Measurements from ENCODE around the gene AKAP8L. TPM values are rescaled to one million over a fixed set of nuclear protein-coding genes. Genes with fewer than 3 reads are reported as not detected.

The AKAP8L gene
- total and polyA plus RNA-seq, 8 donors: 32.7 to 239 (median 52.6) TPM

- Histone ChIP-seq H3K36me3 (peaks cover 0 to 3% (median 0%) of the 10 kb centered on the region in 3 donors), H3K4me3 (peak overlapping the region; percentile 61 to 71 (median 68)), H3K27ac (peak overlapping the region; percentile 63 to 86 (median 78)), H3K27me3 (no peaks in the 10 kb centered on the region), H3K9me3 (no peaks in the 10 kb centered on the region), H3K4me1 (peaks cover 0 to 18% (median 4%) of the 10 kb centered on the region in 3 donors)
- intact Hi-C loops (cut with DNase I): no loop called here
- DNase-seq (peak; percentile 87 to 97 (median 94)), FAIRE-seq (no peak), ATAC-seq (peak; percentile 97 to 99 (median 98))
- WGBS, 2 donors: 1% methylated on average over 36 to 75 of the region's 75 CpGs
- TF ChIP-seq CTCF (IDR thresholded peaks at IDR 0.05): no peak
Measured at GRCh38 chr19:15432629-15433518, 14.1 kb upstream of the AKAP8L start.

- intact Hi-C loops (cut with DNase I): no loop called here
- H3K27me3 ChIP-seq: no peaks in the 10 kb centered on the region
- ATAC-seq (no peak), FAIRE-seq (no peak), DNase-seq (peak in 1 of 6 donors; percentile 48)
- peaks cover 0 to 10% (median 0%) of the 10 kb centered on the region in 3 donors for H3K36me3 ChIP-seq
- H3K4me1 ChIP-seq: peaks cover 0 to 18% (median 4%) of the 10 kb centered on the region in 3 donors
- H3K4me3 ChIP-seq: peak overlapping the region; percentile 64 to 85 (median 76)
- no peak overlapping the region for H3K27ac ChIP-seq
- H3K9me3 ChIP-seq: no peaks in the 10 kb centered on the region
- no peak for TF ChIP-seq CTCF (IDR thresholded peaks at IDR 0.05)
- 0 to 1% methylated on average over 17 to 44 of the region's 44 CpGs for WGBS, 2 donors
Measured at GRCh38 chr19:15432018-15432494, 13.3 kb upstream of the AKAP8L start.

GRCh38 chr19:15431396-15432017 is 12.7 kb upstream of the AKAP8L start:
- WGBS, 2 donors: 13 to 17% methylated on average over 7 of the region's 7 CpGs
- H3K9me3 ChIP-seq: no peaks in the 10 kb centered on the region
- DNase-seq: peak in 2 of 6 donors; percentile 33 to 39
- FAIRE-seq: no peak
- peaks cover 0 to 16% (median 0%) of the 10 kb centered on the region in 3 donors for H3K36me3 ChIP-seq
- no peaks in the 10 kb centered on the region for H3K27me3 ChIP-seq
- H3K27ac ChIP-seq: no peak overlapping the region
- intact Hi-C loops (cut with DNase I): no loop called here
- no peak for TF ChIP-seq CTCF (IDR thresholded peaks at IDR 0.05)
- peak overlapping the region; percentile 64 to 85 (median 76) for H3K4me3 ChIP-seq
- no peak for ATAC-seq
- H3K4me1 ChIP-seq: peaks cover 0 to 18% (median 4%) of the 10 kb centered on the region in 3 donors

- intact Hi-C loops (cut with DNase I): no loop called here
- TF ChIP-seq CTCF (IDR thresholded peaks at IDR 0.05): no peak
- Histone ChIP-seq H3K27me3 (no peaks in the 10 kb centered on the region), H3K4me1 (peaks cover 0 to 18% (median 4%) of the 10 kb centered on the region in 3 donors), H3K27ac (no peak overlapping the region), H3K9me3 (no peaks in the 10 kb centered on the region), H3K4me3 (no peak overlapping the region), H3K36me3 (peaks cover 0 to 21% (median 0%) of the 10 kb centered on the region in 3 donors)
- DNase-seq: no peak
- ATAC-seq: no peak
- FAIRE-seq: no peak
- WGBS, 2 donors: 67 to 71% methylated on average over 10 of the region's 10 CpGs
Measured at GRCh38 chr19:15430526-15431120, 11.8 kb upstream of the AKAP8L start.
